Liver (tissue), 9 donors: Measurements from ENCODE around the gene SLC16A6. TPM values are rescaled to one million over a fixed set of nuclear protein-coding genes. Genes with fewer than 3 reads are reported as not detected.
A peak's percentile ranks its signal among the peaks of the same experiment; 100 is the strongest.
"Not testable (repeated sequence)": the region's sequence is repeated elsewhere in the genome, so short reads cannot be mapped to it uniquely, and the experiment has no call there.

ENCODE experiments used
- DNase-seq: peaks from one replicate; pipeline ENCODE4 v3.0.0-alpha.2; 2017; ENCODE audit warnings: low spot score
- H3K27ac ChIP-seq, 2 donors: one replicate each; pipeline ENCODE4 v1.7.0; 2013; ENCODE audit warnings: inconsistent platforms in 2 of 2, low read length in 2 of 2, control low read depth in 1 of 2, low read depth in 1 of 2, mild to moderate bottlenecking in 1 of 2
- H3K27me3 ChIP-seq, 4 donors: one replicate each; pipeline versions ENCODE4 v1.6.1 to v1.7.0; 2013; ENCODE audit warnings: low read length in 3 of 4, inconsistent platforms in 1 of 4, mild to moderate bottlenecking in 1 of 4, moderate library complexity in 1 of 4; ENCODE audit not compliant: control insufficient read depth in 4 of 4, insufficient read depth in 4 of 4
- H3K36me3 ChIP-seq, 4 donors: one replicate each; pipeline versions ENCODE4 v1.6.1 to v1.7.0; 2013; ENCODE audit warnings: low read length in 3 of 4, mild to moderate bottlenecking in 3 of 4, low read depth in 1 of 4, moderate library complexity in 1 of 4; ENCODE audit not compliant: control insufficient read depth in 4 of 4, insufficient read depth in 3 of 4
- H3K4me1 ChIP-seq, 4 donors: one replicate each; pipeline versions ENCODE4 v1.6.1 to v1.7.0; 2013; ENCODE audit warnings: low read length in 3 of 4, mild to moderate bottlenecking in 3 of 4, moderate library complexity in 1 of 4; ENCODE audit not compliant: control insufficient read depth in 4 of 4, insufficient read depth in 4 of 4
- H3K4me3 ChIP-seq, 3 donors: one replicate each; pipeline versions ENCODE4 v1.6.1 to v1.7.0; 2013; ENCODE audit warnings: low read length in 3 of 3, control low read depth in 1 of 3, low read depth in 1 of 3, mild to moderate bottlenecking in 1 of 3
- H3K9ac ChIP-seq, 2 donors: one replicate each; pipeline ENCODE4 v1.7.0; 2013; ENCODE audit warnings: low read length in 2 of 2, mild to moderate bottlenecking in 2 of 2, moderate library complexity in 2 of 2, control low read depth in 1 of 2, low read depth in 1 of 2
- H3K9me3 ChIP-seq, 4 donors: one replicate each; pipeline versions ENCODE4 v1.6.1 to v1.7.0; 2013; ENCODE audit warnings: low read length in 3 of 4; ENCODE audit not compliant: control insufficient read depth in 4 of 4
- CTCF ChIP-seq: fragments of 150-350 bp; IDR thresholded peaks from 2 replicates; pipeline ENCODE4 v1.5.1; 2017; ENCODE audit warnings: improper control_type of control experiment, low read depth, low read length; ENCODE audit not compliant: missing input control
- HNF4A ChIP-seq, 2 donors: conservative IDR thresholded peaks; 2 replicates each; pipeline ENCODE4 v1.6.1; 2016; ENCODE audit warnings: antibody characterized with exemption in 2 of 2, mild to moderate bottlenecking in 2 of 2
- JUND ChIP-seq, 2 donors: IDR thresholded peaks; 2 replicates each; pipeline ENCODE4 v1.6.1; 2016; ENCODE audit warnings: antibody characterized with exemption in 2 of 2
- MAX ChIP-seq: IDR thresholded peaks from 2 replicates; pipeline ENCODE4 v1.6.1; 2016; ENCODE audit warnings: antibody characterized with exemption
- REST ChIP-seq: IDR thresholded peaks from 2 replicates; pipeline ENCODE4 v1.6.1; 2016; ENCODE audit warnings: antibody characterized with exemption, mild to moderate bottlenecking
- RXRA ChIP-seq, 2 donors: IDR thresholded peaks; 2 replicates each; pipeline ENCODE4 v1.6.1; 2017 to 2018; ENCODE audit warnings: antibody characterized with exemption in 2 of 2, mild to moderate bottlenecking in 1 of 2
- TAF1 ChIP-seq: conservative IDR thresholded peaks from 2 replicates; pipeline ENCODE4 v1.6.1; 2016; ENCODE audit warnings: antibody characterized with exemption, mild to moderate bottlenecking
- YY1 ChIP-seq: IDR thresholded peaks from 2 replicates; pipeline ENCODE4 v1.6.1; 2016; ENCODE audit warnings: antibody characterized with exemption, mild to moderate bottlenecking
- WGBS: extraction: QIAGEN DNeasy Blood & Tissue Kit; methylation state at CpG from one replicate; pipeline ENCODE4 v1.1.7; 2013; 5-methylcytosine and 5-hydroxymethylcytosine counted together
- polyA plus RNA-seq, 2 donors: library from polyadenylated mRNA; stranded (reverse) in 1 of 2; unstranded in 1 of 2; fragments of 200-250 nt in 1 of 2; fragments of >200 nt in 1 of 2; fragmentation: Nextera tagmentation in 1 of 2; extraction: Ambion mirVana in 1 of 2; gene quantifications; one replicate each; pipeline versions ENCODE4 v1.2.1 to v1.2.3, GENCODE V29; 2013 to 2015
- total RNA-seq, 2 donors: library from RNA; depleted of rRNA; stranded (reverse); fragments of >200 nt; gene quantifications; one replicate each; pipeline ENCODE4 v1.2.3, GENCODE V29; 2014
- donor health status: healthy.
- donor health status: healthy.
- donor health status: healthy.
- donor health status: healthy.
- donor health status: healthy.

SLC16A6 gene
- total and polyA plus RNA-seq, 4 donors, result 0.11 to 0.92 (median 0.59) TPM

GRCh38 chr17:68255731-68256538 lies 35.0 kb downstream of the SLC16A6 start (continued):
- TF ChIP-seq CTCF (no peak), YY1 (no peak), REST (no peak)

- H3K4me1 ChIP-seq, result peaks cover 1 to 22% (median 16%) of the 10 kb centered on the region in 4 donors
- WGBS, result 72% methylated on average over 4 of the region's 4 CpGs
Measured at GRCh38 chr17:68255151-68255550, 35.8 kb downstream of the SLC16A6 start.

GRCh38 chr17:68253426-68253825 lies 37.5 kb downstream of the SLC16A6 start:
- H3K27me3 ChIP-seq, H3K4me3 ChIP-seq, H3K9me3 ChIP-seq, DNase-seq, H3K36me3 ChIP-seq, H3K27ac ChIP-seq, H3K9ac ChIP-seq: not testable (repeated sequence)
- 81% methylated on average over 7 of the region's 7 CpGs for WGBS
- peaks cover 0 to 31% (median 19%) of the 10 kb centered on the region in 4 donors for H3K4me1 ChIP-seq

More at GRCh38 chr17:68255151-68255550, 35.8 kb downstream of the SLC16A6 start:
- no peak overlapping the region for H3K9ac ChIP-seq
- peak overlapping the region; percentile 38 to 54 for H3K27ac ChIP-seq
- H3K9me3 ChIP-seq, result no peaks in the 10 kb centered on the region
- H3K36me3 ChIP-seq, result peaks cover 0 to 7% (median 2%) of the 10 kb centered on the region in 4 donors
- H3K27me3 ChIP-seq, result no peaks in the 10 kb centered on the region
- TF ChIP-seq YY1 (no peak), HNF4A (conservative IDR thresholded peaks at IDR 0.05) (no peak), TAF1 (no peak), CTCF (no peak), MAX (no peak), JUND (IDR thresholded peaks at IDR 0.05) (no peak), RXRA (IDR thresholded peaks at IDR 0.05) (no peak)
- DNase-seq, result no peak
- no peak overlapping the region for H3K4me3 ChIP-seq
